ENCODE data around the gene TTC28.

Gene TTC28

DNA sequence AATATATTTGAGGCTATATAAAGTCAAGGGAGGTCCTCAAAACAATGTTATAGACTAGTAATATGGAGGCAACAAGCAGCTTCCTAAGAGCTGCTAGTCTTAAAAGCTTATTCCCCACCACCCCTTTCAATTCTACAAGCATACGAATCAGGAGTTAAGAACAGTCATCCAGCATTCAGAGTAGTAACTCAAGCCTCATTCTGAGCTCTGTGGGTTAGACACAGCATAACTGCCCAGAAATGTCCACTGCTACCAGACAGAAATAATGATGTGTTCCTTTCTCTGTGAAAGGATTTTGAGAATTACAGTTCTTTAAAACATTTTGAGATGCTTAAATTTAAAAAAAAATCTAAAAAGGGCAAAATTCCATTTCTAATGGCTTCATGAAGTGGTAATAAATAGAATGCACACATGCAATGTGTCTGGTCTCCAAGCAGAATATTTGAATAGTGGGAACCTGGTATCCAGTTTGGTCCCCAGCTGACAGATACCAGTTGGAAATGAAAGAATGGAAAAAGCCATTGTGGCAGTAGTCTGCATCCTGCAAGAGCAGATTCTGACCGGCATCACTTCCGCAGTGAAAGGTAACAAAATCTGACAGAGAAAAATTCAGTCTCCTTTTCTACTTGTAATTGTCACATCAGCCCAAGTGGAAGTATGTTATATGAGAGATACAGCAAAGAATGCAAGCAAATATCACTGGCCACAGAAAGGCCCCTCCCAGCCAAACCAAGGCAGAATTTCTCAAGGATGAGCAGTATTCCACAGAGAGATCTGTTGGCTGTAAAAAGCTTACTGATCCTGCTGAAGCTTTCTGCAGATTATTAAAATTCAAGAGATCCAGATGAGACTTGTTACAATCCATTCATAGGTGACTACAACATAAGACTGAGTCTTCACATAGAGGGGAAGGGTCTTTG, 449.8 kb downstream of the TTC28 start:
- TF ChIP-seq, protein P1, sequence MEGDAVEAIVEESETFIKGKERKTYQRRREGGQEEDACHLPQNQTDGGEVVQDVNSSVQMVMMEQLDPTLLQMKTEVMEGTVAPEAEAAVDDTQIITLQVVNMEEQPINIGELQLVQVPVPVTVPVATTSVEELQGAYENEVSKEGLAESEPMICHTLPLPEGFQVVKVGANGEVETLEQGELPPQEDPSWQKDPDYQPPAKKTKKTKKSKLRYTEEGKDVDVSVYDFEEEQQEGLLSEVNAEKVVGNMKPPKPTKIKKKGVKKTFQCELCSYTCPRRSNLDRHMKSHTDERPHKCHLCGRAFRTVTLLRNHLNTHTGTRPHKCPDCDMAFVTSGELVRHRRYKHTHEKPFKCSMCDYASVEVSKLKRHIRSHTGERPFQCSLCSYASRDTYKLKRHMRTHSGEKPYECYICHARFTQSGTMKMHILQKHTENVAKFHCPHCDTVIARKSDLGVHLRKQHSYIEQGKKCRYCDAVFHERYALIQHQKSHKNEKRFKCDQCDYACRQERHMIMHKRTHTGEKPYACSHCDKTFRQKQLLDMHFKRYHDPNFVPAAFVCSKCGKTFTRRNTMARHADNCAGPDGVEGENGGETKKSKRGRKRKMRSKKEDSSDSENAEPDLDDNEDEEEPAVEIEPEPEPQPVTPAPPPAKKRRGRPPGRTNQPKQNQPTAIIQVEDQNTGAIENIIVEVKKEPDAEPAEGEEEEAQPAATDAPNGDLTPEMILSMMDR (IDR thresholded peaks at IDR 0.05; ENCODE audit: low read depth, low read length, missing control alignments), result no peak

DNA sequence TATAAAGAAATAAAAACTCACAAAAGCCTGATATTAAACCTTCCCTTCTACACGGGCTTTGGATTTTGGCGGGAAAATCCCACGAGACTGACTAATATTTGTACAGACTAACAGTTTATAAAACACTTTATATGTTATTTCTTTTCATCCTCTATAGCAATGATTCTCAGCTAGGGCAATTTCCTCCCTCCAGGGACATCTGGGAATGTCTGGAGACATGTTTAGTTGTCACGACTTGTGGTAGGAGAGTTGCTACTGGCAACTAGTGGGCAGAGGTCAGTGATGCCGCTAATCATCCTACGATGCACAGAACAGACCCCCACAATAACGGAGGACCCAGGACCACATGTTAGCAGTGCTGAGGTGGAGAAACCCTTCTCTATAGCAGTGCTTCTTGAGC, 455.8 kb downstream of the TTC28 start:
- TF ChIP-seq, protein P1 (IDR thresholded peaks at IDR 0.05; ENCODE audit: low read depth, low read length, missing control alignments), result no peak

More for the DNA sequence above, 449.8 kb downstream of the TTC28 start:
- DNase-seq (ENCODE audit: low read depth), result no peak
- H3K4me3 ChIP-seq (ENCODE audit: low read depth, low read length), result no peak overlapping the region

GRCh38 chr22:28222976-28223745, 456.5 kb downstream of the TTC28 start:
- H3K4me3 ChIP-seq (ENCODE audit: low read depth, low read length), result no peak overlapping the region
- TF ChIP-seq, protein P1 (IDR thresholded peaks at IDR 0.05; ENCODE audit: low read depth, low read length, missing control alignments), result no peak
- no peak for DNase-seq (ENCODE audit: low read depth)

More for the DNA sequence above, 455.8 kb downstream of the TTC28 start:
- no peak overlapping the region for H3K4me3 ChIP-seq (ENCODE audit: low read depth, low read length)
- no peak for DNase-seq (ENCODE audit: low read depth)

- DNase-seq (ENCODE audit: low read depth), result no peak
- TF ChIP-seq, protein P1 (IDR thresholded peaks at IDR 0.05; ENCODE audit: low read depth, low read length, missing control alignments), result no peak
- no peak overlapping the region for H3K4me3 ChIP-seq (ENCODE audit: low read depth, low read length)
These were observed 457.1 kb downstream of the TTC28 start for GRCh38 chr22:28222571-28222970.

DNA sequence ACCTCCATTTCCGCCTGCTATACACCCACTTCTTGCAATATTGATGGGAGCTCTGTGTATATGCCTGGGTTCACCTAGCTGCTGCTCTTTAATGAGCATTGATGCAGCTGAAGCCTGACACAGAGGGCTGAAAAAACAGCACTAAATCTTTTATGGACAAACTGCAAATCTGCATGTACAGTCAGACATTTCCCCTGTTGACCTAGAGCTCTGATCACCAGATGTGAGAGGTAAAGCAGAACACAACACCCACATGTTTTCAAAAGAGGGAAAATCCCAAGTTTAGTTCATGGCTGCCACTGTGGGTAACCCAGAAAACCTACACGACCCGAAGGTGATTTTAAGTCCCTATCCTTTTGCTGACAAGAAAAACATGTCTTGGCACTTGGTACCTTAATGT, 457.6 kb downstream of the TTC28 start:
- TF ChIP-seq, protein P1 (IDR thresholded peaks at IDR 0.05; ENCODE audit: low read depth, low read length, missing control alignments), result no peak
- no peak for DNase-seq (ENCODE audit: low read depth)

GRCh38 chr22:28220626-28221363, 458.8 kb downstream of the TTC28 start:
- no peak overlapping the region for H3K4me3 ChIP-seq (ENCODE audit: low read depth, low read length)
- TF ChIP-seq, protein P1 (IDR thresholded peaks at IDR 0.05; ENCODE audit: low read depth, low read length, missing control alignments), result no peak
- no peak for DNase-seq (ENCODE audit: low read depth)

More for the DNA sequence above, 457.6 kb downstream of the TTC28 start:
- H3K4me3 ChIP-seq (ENCODE audit: low read depth, low read length), result no peak overlapping the region
